Pulmonary artery endothelial cell (primary cell): ENCODE results near the gene DUSP19. TPM values are rescaled to one million over a fixed set of nuclear protein-coding genes. Genes with fewer than 3 reads are reported as not detected.

ENCODE experiments used
- DNase-seq: peaks from one replicate; pipeline ENCODE4 v3.0.0-alpha.2; 2011; ENCODE audit warnings: low read depth, low spot score
- total RNA-seq: library from RNA; depleted of rRNA; stranded (reverse); fragments of >200 nt; gene quantifications from 2 replicates; pipeline ENCODE4 v1.2.3, GENCODE V29; 2014

Gene DUSP19
- total RNA-seq, 1 donor from 2014 or later, result 2.1 TPM

DNA sequence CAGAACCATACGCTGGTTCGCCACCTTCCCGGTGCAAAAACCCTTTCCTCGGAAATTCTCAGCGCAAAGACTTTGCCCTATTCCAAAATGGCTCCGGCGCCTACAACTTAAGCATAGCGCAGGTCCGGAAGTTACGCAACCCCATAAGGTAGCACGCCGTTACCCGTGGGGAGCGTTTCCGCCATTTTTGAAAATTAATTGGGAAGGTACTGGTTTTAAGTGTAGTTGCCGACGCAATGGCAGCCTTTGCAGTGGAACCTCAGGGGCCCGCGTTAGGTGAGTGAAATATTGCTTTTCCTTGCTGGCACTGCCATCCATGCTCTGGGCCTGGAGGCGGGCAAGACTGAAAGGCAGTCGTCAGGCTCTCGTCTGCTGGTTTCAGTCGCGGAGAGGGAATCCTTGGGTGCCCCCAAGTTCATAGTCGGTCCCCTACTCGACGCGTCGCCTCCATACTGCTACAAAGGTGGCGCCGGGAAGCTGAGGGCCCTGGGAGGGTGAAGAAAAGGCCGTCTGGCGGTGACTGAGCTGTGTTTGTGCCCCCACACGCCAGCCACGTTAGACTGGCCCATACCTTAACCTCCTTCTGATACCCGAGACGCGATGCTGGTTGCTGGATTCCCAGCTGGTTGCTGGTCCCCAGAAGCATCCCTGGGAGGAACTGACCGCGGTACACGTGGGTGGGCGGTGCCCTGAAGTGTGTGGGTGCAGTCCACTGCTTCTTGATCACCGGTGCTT lies 45.8 kb downstream of the DUSP19 start, which contains the start of gene NUP35:
Gene NUP35, plus strand, starts transcription at position 222 of the 735 bp plus-strand sequence. Its CDS starts 15 bp downstream, at position 237.
- peak; percentile 74 for DNase-seq

DNA sequence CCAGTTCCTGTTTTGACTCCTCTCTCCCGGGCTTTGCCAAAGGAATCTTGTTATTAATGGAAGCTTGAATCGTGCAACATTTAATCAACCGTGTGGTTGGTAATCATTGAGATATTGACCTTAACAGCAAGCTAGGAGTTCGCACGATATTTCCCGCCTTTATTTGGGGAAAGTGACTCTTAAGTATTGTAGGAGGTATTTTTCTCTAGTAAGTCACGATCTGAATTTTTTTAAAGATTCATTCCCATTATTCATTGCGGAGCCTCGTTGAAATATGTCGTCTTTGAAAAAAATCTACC lies 46.4 kb downstream of the DUSP19 start:
- DNase-seq, result no peak

DNA sequence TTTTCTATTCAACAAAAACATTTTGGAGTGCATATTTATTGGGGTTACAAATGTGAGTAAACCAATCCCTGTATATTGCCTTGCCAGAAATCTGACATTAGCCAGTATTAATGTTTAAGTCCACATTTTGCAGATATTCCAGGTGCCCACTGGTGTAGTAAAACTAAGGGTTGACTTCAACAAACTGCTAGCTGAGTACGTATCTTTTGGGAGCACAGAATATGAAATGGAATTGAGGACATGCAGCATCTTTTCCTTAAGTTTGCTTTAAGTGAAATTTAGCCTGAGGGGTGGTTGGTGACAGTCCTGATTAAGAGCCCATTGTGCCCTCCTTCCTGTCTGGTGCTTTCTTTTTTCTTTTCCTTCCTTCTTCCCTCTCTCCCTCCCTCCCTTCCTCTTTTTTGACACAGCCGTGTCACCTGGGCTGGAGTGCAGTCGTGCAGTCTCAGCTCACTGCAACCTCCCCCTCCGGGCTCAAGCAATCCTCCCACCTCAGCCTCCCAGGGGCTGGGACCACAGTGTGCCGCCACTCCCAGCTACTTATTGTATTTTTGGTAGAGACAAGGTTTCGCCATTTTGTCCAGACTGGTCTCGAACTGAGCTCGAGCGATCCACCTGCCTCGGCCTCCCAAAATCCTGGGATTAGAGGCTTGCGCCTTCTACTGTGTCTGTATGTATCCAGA lies 47.3 kb downstream of the DUSP19 start:
- no peak for DNase-seq

GRCh38 chr2:183126635-183127034 lies 48.1 kb downstream of the DUSP19 start:
- no peak for DNase-seq

- no peak for DNase-seq
These were observed 55.5 kb downstream of the DUSP19 start for GRCh38 chr2:183134016-183134415.

GRCh38 chr2:183148955-183149354 lies 70.4 kb downstream of the DUSP19 start:
- DNase-seq, result no peak

DNA sequence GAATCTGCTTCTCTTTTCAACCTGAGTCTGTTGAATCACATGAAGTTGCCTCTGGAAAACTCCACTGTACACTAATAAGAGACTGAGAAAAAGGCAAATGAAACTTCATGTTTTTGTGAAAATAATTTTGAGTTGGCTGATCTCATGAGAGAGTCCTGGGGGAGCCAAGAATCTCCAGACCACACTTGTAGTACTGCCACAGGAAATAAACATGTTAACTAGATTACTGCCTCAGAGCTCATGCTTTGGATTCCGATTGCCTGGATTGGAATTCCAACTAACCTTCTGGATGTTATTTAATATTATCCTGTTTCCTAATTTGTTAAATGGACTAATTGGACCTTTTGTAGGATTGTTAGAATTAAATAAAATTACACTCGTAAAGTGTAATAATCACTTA lies 70.9 kb downstream of the DUSP19 start:
- no peak for DNase-seq

Other genes starting within 250 kb of the DUSP19 start
- gene FRZB, start 212.1 kb upstream of the DUSP19 start, total RNA-seq, result 0.04 TPM in 1 of 2 replicates, not detected in the other
- gene NCKAP1, start 40.3 kb upstream of the DUSP19 start, total RNA-seq, result 150 and 190 TPM in 2 replicates
- gene NUP35, start 45.7 kb downstream of the DUSP19 start, total RNA-seq, result 16.1 and 25.3 TPM in 2 replicates